HepG2 (cell line): Measurements from ENCODE around the gene ART1. TPM values are rescaled to one million over a fixed set of nuclear protein-coding genes. Genes with fewer than 3 reads are reported as not detected.

Source experiments
- ATAC-seq: fragments of 200-7000 bp; cut with Tn5 transposase; 3 replicates; pipeline ENCODE4 v1.9.1; 2020; ENCODE audit warnings: mild to moderate bottlenecking, moderate library complexity
- BruUV-seq: library from RNA; stranded (reverse); fragments of 400-500 nt; replicated peaks from 2 replicates; lab custom pipeline; 2021; lab: Mats Ljungman, UMichigan
- CTCF ChIA-PET: fragments of 300-600 bp; formaldehyde crosslinking; extraction: SDS; loops from one replicate; lab custom pipeline; 2021; ENCODE audit warnings: low total read pairs, inconsistent platforms, low intra/inter-chr PET ratio; lab: Yijun Ruan, JAX
- POLR2A ChIA-PET: fragments of 350-600 bp; sonication (Branson Sonifier 250); formaldehyde crosslinking; loops from one replicate; lab custom pipeline; 2020; ENCODE audit warnings: antibody characterized with exemption, inconsistent platforms; lab: Yijun Ruan, JAX
- DNase-seq: peaks from one replicate; pipeline ENCODE4 v3.0.0-alpha.2; 2015; ENCODE audit warnings: low spot score
- FAIRE-seq: peaks from 3 replicates; lab custom pipeline; 2011; peaks lifted over from hg19 to GRCh38; lab: Jason Lieb, UNC
- H2AFZ ChIP-seq: one replicate; pipeline ENCODE4 v1.6.1; 2011; ENCODE audit warnings: low read length, inconsistent platforms
- H3K27ac ChIP-seq: fragments of 300-600 bp; 3 replicates; pipeline ENCODE4 v1.8.0; 2011; ENCODE audit warnings: mixed run types, mild to moderate bottlenecking, mixed read lengths, low read length, inconsistent platforms; ENCODE audit not compliant: insufficient read depth; ENCODE audit errors: extremely low read length
- H3K27me3 ChIP-seq, 2 experiments: fragments of 200-600 bp in 1 of 2; 2 replicates in 1 of 2; 3 replicates in 1 of 2; pipeline versions ENCODE4 v1.6.0 to v1.8.0; 2011; ENCODE audit warnings: low read length in 2 of 2, mild to moderate bottlenecking in 2 of 2, moderate library complexity in 2 of 2, inconsistent platforms in 1 of 2; ENCODE audit not compliant: insufficient read depth in 2 of 2, control insufficient read depth in 1 of 2
- H3K36me3 ChIP-seq, 2 experiments: fragments of 200-600 bp in 1 of 2; replicated peaks in 1 of 2; 2 replicates in 1 of 2; 3 replicates in 1 of 2; pipeline versions ENCODE4 v1.5.1 to v1.8.0; 2011; ENCODE audit warnings: low read length in 2 of 2, inconsistent platforms in 1 of 2; ENCODE audit not compliant: insufficient read depth in 2 of 2, control insufficient read depth in 1 of 2
- H3K4me1 ChIP-seq: 2 replicates; pipeline ENCODE4 v1.5.1; 2012; ENCODE audit warnings: low read length, inconsistent platforms; ENCODE audit not compliant: insufficient read depth
- H3K4me2 ChIP-seq: 2 replicates; pipeline ENCODE4 v1.6.0; 2011; ENCODE audit warnings: low read depth, low read length, inconsistent platforms
- H3K4me3 ChIP-seq, 3 experiments: fragments of 200-600 bp in 1 of 3; sonication (generic), shearing (Covaris generic) in 1 of 3; replicated peaks in 1 of 3; 2 replicates each; pipeline ENCODE4 v1.5.1; 2011 to 2016; ENCODE audit warnings: low read length in 3 of 3, inconsistent platforms in 2 of 3, low read depth in 2 of 3, mild to moderate bottlenecking in 2 of 3, control low read depth in 1 of 3, mixed read lengths in 1 of 3; ENCODE audit not compliant: insufficient read depth in 1 of 3
- H3K79me2 ChIP-seq: one replicate; pipeline ENCODE4 v1.6.1; 2011; ENCODE audit warnings: low read length, inconsistent platforms; ENCODE audit not compliant: insufficient read depth
- H3K9ac ChIP-seq: 2 replicates; pipeline ENCODE4 v1.6.0; 2011; ENCODE audit warnings: mild to moderate bottlenecking, low read depth, low read length, inconsistent platforms; ENCODE audit not compliant: insufficient read depth
- H3K9me3 ChIP-seq: 2 replicates; pipeline ENCODE4 v1.5.1; 2012; ENCODE audit warnings: mild to moderate bottlenecking, low read length
- H4K20me1 ChIP-seq: 2 replicates; pipeline ENCODE4 v1.6.0; 2011; ENCODE audit warnings: inconsistent platforms, mild to moderate bottlenecking, low read length, moderate library complexity; ENCODE audit not compliant: insufficient read depth
- FOSL2 ChIP-seq: sonication (generic); formaldehyde crosslinking; IDR thresholded peaks from 2 replicates; pipeline ENCODE4 v1.4.0; 2020; ENCODE audit warnings: missing genetic modification reagents
- HNF4A ChIP-seq: sonication (generic); formaldehyde crosslinking; IDR thresholded peaks from 2 replicates; pipeline ENCODE4 v1.4.0; 2020; ENCODE audit warnings: missing genetic modification reagents
- ISL2 ChIP-seq: sonication (generic); formaldehyde crosslinking; IDR thresholded peaks from 2 replicates; pipeline ENCODE4 v1.5.0; 2020; ENCODE audit warnings: missing genetic modification reagents
- LRRFIP1 ChIP-seq: sonication (generic); formaldehyde crosslinking; conservative IDR thresholded peaks from 2 replicates; pipeline ENCODE4 v1.4.0; 2020; ENCODE audit warnings: missing genetic modification reagents
- MEIS2 ChIP-seq: sonication (generic); formaldehyde crosslinking; IDR thresholded peaks from 2 replicates; pipeline ENCODE4 v1.9.0; 2021; ENCODE audit warnings: mild to moderate bottlenecking, missing genetic modification reagents
- MLX ChIP-seq: IDR thresholded peaks from 2 replicates; pipeline ENCODE4 v1.6.1; 2016
- SRY ChIP-seq: sonication (generic); formaldehyde crosslinking; IDR thresholded peaks from 2 replicates; pipeline ENCODE4 v1.8.0; 2022; ENCODE audit warnings: mild to moderate bottlenecking, missing genetic modification reagents
- THYN1 ChIP-seq: sonication (generic); formaldehyde crosslinking; IDR thresholded peaks from 2 replicates; pipeline ENCODE4 v1.8.1; 2023; ENCODE audit warnings: low read depth, mild to moderate bottlenecking, moderate library complexity, missing genetic modification reagents, borderline replicate concordance
- ZNF460 ChIP-seq: sonication (generic); formaldehyde crosslinking; IDR thresholded peaks from 2 replicates; pipeline ENCODE4 v1.5.1; 2020; ENCODE audit warnings: missing genetic modification reagents, mild to moderate bottlenecking, borderline replicate concordance
- ZNF770 ChIP-seq: sonication (generic); formaldehyde crosslinking; IDR thresholded peaks from 2 replicates; pipeline ENCODE4 v1.5.0; 2020; ENCODE audit warnings: mild to moderate bottlenecking, missing genetic modification reagents
- ZNF841 ChIP-seq: sonication (generic); formaldehyde crosslinking; IDR thresholded peaks from 2 replicates; pipeline ENCODE4 v1.8.1; 2023; ENCODE audit warnings: missing genetic modification reagents, borderline replicate concordance
- WGBS: methylation state at CpG from one replicate; pipeline ENCODE4 v1.1.6; 2017; ENCODE audit warnings: low lambda C conversion rate; 5-methylcytosine and 5-hydroxymethylcytosine counted together
- in situ Hi-C: cut with HindIII; loops from 2 replicates; pipeline ENCODE4 v1.10.0; 2017; ENCODE audit warnings: low pct_unique_long_range_greater_than_20kb; ENCODE audit not compliant: extremely low pct_ligation_motif_present
- intact Hi-C: fragments of 100-400 bp; cut with micrococcal nuclease; formaldehyde crosslinking; loops from one replicate; pipeline ENCODE4 v1.10.0; 2022; ENCODE audit not compliant: unreplicated experiment
- polyA plus RNA-seq, 8 experiments: library from polyadenylated mRNA; depleted of rRNA in 3 of 8; stranded (reverse) in 7 of 8; unstranded in 1 of 8; fragments of >200 nt; fragmentation: Illumina TruSeq in 4 of 8; extraction: Trizol in 4 of 8; gene quantifications; 2 replicates each; pipeline versions ENCODE4 v1.2.1 to v1.2.3, GENCODE V29; 2011 to 2016; ENCODE audit warnings: low read depth in 4 of 8, missing spikeins in 1 of 8, mixed read lengths in 1 of 8; ENCODE audit not compliant: insufficient read depth in 1 of 8
- total RNA-seq, 5 experiments: library from RNA; depleted of rRNA; stranded (reverse); fragments of >200 nt; fragmentation: Illumina TruSeq; extraction: Trizol; gene quantifications; 2 replicates each; pipeline ENCODE4 v1.2.3, GENCODE V29; 2016; ENCODE audit warnings: low read depth in 1 of 5
- TF ChIP-seq, protein P1 (sequence below): sonication (generic); formaldehyde crosslinking; IDR thresholded peaks from 2 replicates; pipeline ENCODE4 v1.4.0; 2020; ENCODE audit warnings: missing genetic modification reagents
- TF ChIP-seq, protein P2 (sequence below): sonication (generic); formaldehyde crosslinking; IDR thresholded peaks from 2 replicates; pipeline ENCODE4 v1.8.1; 2022; ENCODE audit warnings: mild to moderate bottlenecking, missing genetic modification reagents
- TF ChIP-seq, protein P3 (sequence below): IDR thresholded peaks from 2 replicates; pipeline ENCODE4 v1.6.1; 2018; ENCODE audit warnings: missing genetic modification reagents

Gene ART1
- total and polyA plus RNA-seq, 2 of the 13 experiments (the other 11 are each of a cell fraction or from before 2014, with no cell fraction given), result not detected

DNA sequence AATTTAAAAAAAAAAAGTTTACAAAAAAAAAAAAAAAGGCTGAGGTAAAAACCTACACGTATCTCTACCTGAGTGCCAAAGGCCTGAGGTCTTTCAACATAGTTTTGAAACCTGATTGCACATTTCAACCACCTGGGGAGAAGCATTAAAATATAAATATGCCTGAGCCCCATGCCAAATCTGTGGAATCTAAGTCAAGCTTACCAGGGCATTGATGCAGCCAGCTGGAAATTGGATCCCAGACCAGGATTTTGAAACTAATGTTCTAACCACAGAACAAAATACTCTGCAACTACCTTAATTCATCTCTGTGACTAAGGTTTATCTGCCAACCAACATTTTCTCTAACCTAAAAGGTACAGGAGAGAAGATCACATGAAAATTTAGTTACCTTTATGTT is 65.0 kb downstream of the ART1 start (continued):
- no peak for TF ChIP-seq ZNF841 (CRISPR knock-in tag)

- Histone ChIP-seq H4K20me1 (no peaks in the 10 kb centered on the region; the same call in 1 of the 2 replicates), H3K27ac (no peak overlapping the region), H3K9me3 (no peaks in the 10 kb centered on the region), H3K36me3 (peaks cover 6 to 73% of the 10 kb centered on the region in 2 experiments), H3K4me2 (no peak overlapping the region), H3K79me2 (no peaks in the 10 kb centered on the region), H2AFZ (no peak overlapping the region), H3K27me3 (no peaks in the 10 kb centered on the region), H3K4me1 (peaks cover 40% of the 10 kb centered on the region), H3K4me3 (no peak overlapping the region), H3K9ac (no peak overlapping the region)
- in situ Hi-C loops, result no loop called here
- DNase-seq, result no peak
- ChIA-PET CTCF (no interaction called here), POLR2A (no interaction called here)
- FAIRE-seq, result no peak
- ATAC-seq, result no peak
- BruUV-seq, result no TSS peak
- intact Hi-C loops, result no loop called here
- 86% methylated on average over 3 of the region's 4 CpGs for WGBS
- TF ChIP-seq MEIS2 (no peak), ZNF770 (CRISPR knock-in tag) (peak; percentile 91), THYN1 (CRISPR knock-in tag) (no peak), MLX (CRISPR knock-in tag) (no peak), SRY (CRISPR knock-in tag) (no peak), LRRFIP1 (CRISPR knock-in tag) (no peak), FOSL2 (CRISPR knock-in tag) (peak; percentile 55), HNF4A (CRISPR knock-in tag) (0 out of 2 replicates have a peak, but pooled peaks have one; percentile 8), ISL2 (CRISPR knock-in tag) (no peak), ZNF460 (no peak)
- TF ChIP-seq, protein P1, sequence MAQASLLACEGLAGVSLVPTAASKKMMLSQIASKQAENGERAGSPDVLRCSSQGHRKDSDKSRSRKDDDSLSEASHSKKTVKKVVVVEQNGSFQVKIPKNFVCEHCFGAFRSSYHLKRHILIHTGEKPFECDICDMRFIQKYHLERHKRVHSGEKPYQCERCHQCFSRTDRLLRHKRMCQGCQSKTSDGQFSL (CRISPR knock-in tag), result no peak
- TF ChIP-seq, protein P2, sequence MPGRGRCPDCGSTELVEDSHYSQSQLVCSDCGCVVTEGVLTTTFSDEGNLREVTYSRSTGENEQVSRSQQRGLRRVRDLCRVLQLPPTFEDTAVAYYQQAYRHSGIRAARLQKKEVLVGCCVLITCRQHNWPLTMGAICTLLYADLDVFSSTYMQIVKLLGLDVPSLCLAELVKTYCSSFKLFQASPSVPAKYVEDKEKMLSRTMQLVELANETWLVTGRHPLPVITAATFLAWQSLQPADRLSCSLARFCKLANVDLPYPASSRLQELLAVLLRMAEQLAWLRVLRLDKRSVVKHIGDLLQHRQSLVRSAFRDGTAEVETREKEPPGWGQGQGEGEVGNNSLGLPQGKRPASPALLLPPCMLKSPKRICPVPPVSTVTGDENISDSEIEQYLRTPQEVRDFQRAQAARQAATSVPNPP, result no peak
- TF ChIP-seq, protein P3, sequence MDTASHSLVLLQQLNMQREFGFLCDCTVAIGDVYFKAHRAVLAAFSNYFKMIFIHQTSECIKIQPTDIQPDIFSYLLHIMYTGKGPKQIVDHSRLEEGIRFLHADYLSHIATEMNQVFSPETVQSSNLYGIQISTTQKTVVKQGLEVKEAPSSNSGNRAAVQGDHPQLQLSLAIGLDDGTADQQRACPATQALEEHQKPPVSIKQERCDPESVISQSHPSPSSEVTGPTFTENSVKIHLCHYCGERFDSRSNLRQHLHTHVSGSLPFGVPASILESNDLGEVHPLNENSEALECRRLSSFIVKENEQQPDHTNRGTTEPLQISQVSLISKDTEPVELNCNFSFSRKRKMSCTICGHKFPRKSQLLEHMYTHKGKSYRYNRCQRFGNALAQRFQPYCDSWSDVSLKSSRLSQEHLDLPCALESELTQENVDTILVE (CRISPR knock-in tag), result no peak
Observed at GRCh38 chr11:3710485-3711259, 65.7 kb downstream of the ART1 start.
